ENCODE measurements around the gene CD276. TPM values are rescaled to one million over a fixed set of nuclear protein-coding genes. Genes with fewer than 3 reads are reported as not detected.

CD276 gene
- total RNA-seq, 3 donors from 2014 or later = 26.2 to 39.2 (median 29.9) TPM

GRCh38 chr15:73708691-73709090 is 24.5 kb downstream of the CD276 start:
- ATAC-seq (no peak), DNase-seq (no peak)
- no peaks in the 10 kb centered on the region for H3K4me1 ChIP-seq (ENCODE audit: low read depth)
- no peak overlapping the region for H3K4me3 ChIP-seq
- intact Hi-C loops (cut with DNase I, micrococcal nuclease) = loop anchor here in 1 of 2 donors (10.0 kb wide), 1 partner anchor 144 kb away; no protein-coding TSS in a partner anchor
- no peaks in the 10 kb centered on the region for H3K9me3 ChIP-seq
- TF ChIP-seq CTCF (IDR thresholded peaks at IDR 0.05) = no peak
- no peaks in the 10 kb centered on the region for H3K36me3 ChIP-seq (ENCODE audit: low read depth)

GRCh38 chr15:73709241-73709640 is 25.1 kb downstream of the CD276 start:
- no peaks in the 10 kb centered on the region for H3K9me3 ChIP-seq
- DNase-seq = no peak
- H3K4me3 ChIP-seq = no peak overlapping the region
- no peaks in the 10 kb centered on the region for H3K4me1 ChIP-seq (ENCODE audit: low read depth)
- no peaks in the 10 kb centered on the region for H3K36me3 ChIP-seq (ENCODE audit: low read depth)
- intact Hi-C loops (cut with DNase I, micrococcal nuclease) = loop anchor here in 1 of 2 donors (10.0 kb wide), 1 partner anchor 144 kb away; no protein-coding TSS in a partner anchor
- no peak for TF ChIP-seq CTCF (IDR thresholded peaks at IDR 0.05)
- ATAC-seq = no peak

GRCh38 chr15:73709686-73710085 is 25.5 kb downstream of the CD276 start:
- no peaks in the 10 kb centered on the region for H3K36me3 ChIP-seq (ENCODE audit: low read depth)
- DNase-seq (peak in 2 of 3 donors; percentile 49 to 52), ATAC-seq (peak; percentile 82)
- H3K4me3 ChIP-seq = no peak overlapping the region
- no peak for TF ChIP-seq CTCF (IDR thresholded peaks at IDR 0.05)
- no peaks in the 10 kb centered on the region for H3K4me1 ChIP-seq (ENCODE audit: low read depth)
- no peaks in the 10 kb centered on the region for H3K9me3 ChIP-seq
- intact Hi-C loops (cut with DNase I, micrococcal nuclease) = loop anchor here in 1 of 2 donors (10.0 kb wide), 1 partner anchor 145 kb away; no protein-coding TSS in a partner anchor

- no peak for DNase-seq
- no peak for TF ChIP-seq CTCF (IDR thresholded peaks at IDR 0.05)
- no peak overlapping the region for H3K4me3 ChIP-seq
- no peaks in the 10 kb centered on the region for H3K36me3 ChIP-seq (ENCODE audit: low read depth)
- intact Hi-C loops (cut with DNase I, micrococcal nuclease) = no loop called here
- H3K4me1 ChIP-seq (ENCODE audit: low read depth) = no peaks in the 10 kb centered on the region
- H3K9me3 ChIP-seq = no peaks in the 10 kb centered on the region
- ATAC-seq = no peak
Measured at GRCh38 chr15:73710321-73710720, 26.1 kb downstream of the CD276 start.

GRCh38 chr15:73711526-73711925 is 27.3 kb downstream of the CD276 start:
- ATAC-seq = no peak
- no peak for TF ChIP-seq CTCF (IDR thresholded peaks at IDR 0.05)

GRCh38 chr15:73712107-73712506 is 27.9 kb downstream of the CD276 start:
- ATAC-seq = no peak
- DNase-seq = no peak

More at GRCh38 chr15:73711526-73711925, 27.3 kb downstream of the CD276 start:
- intact Hi-C loops (cut with DNase I, micrococcal nuclease) = no loop called here
- Histone ChIP-seq H3K4me3 (no peak overlapping the region), H3K9me3 (no peaks in the 10 kb centered on the region), H3K4me1 (ENCODE audit: low read depth) (no peaks in the 10 kb centered on the region), H3K36me3 (ENCODE audit: low read depth) (no peaks in the 10 kb centered on the region)
- no peak for DNase-seq

More at GRCh38 chr15:73712107-73712506, 27.9 kb downstream of the CD276 start:
- Histone ChIP-seq H3K4me3 (no peak overlapping the region), H3K4me1 (ENCODE audit: low read depth) (no peaks in the 10 kb centered on the region), H3K36me3 (ENCODE audit: low read depth) (no peaks in the 10 kb centered on the region), H3K9me3 (no peaks in the 10 kb centered on the region)
- intact Hi-C loops (cut with DNase I, micrococcal nuclease) = no loop called here
- no peak for TF ChIP-seq CTCF (IDR thresholded peaks at IDR 0.05)

Data from mucosa of descending colon (tissue), 3 donors.